ENCODE results near the gene METTL13. TPM values are rescaled to one million over a fixed set of nuclear protein-coding genes. Genes with fewer than 3 reads are reported as not detected.

METTL13 gene
- total RNA-seq, 1 donor from 2014 or later: 25.1 TPM

- Histone ChIP-seq H4K20me1 (ENCODE audit: insufficient read depth, low read length) (no peaks in the 10 kb centered on the region), H3K36me3 (ENCODE audit: insufficient read depth, low read length) (no peaks in the 10 kb centered on the region), H3K9ac (ENCODE audit: low read length) (no peak overlapping the region), H3K27ac (ENCODE audit: low read depth, low read length) (no peak overlapping the region), H3K4me2 (ENCODE audit: low read length) (no peak overlapping the region), H3K4me1 (ENCODE audit: insufficient read depth, low read length) (no peaks in the 10 kb centered on the region), H3K27me3 (ENCODE audit: insufficient read depth, low read length) (no peaks in the 10 kb centered on the region), H3K79me2 (ENCODE audit: insufficient read depth, low read length) (no peaks in the 10 kb centered on the region), H2AFZ (ENCODE audit: low read depth, low read length) (no peak overlapping the region), H3K9me3 (ENCODE audit: insufficient read depth, low read depth, low read length) (no peaks in the 10 kb centered on the region), H3K4me3 (ENCODE audit: insufficient read depth, low read depth, low read length) (no peak overlapping the region)
- Mint-ChIP-seq H3K27ac (ENCODE audit: unreplicated experiment) (no peak overlapping the region), H3K36me3 (ENCODE audit: low read depth, unreplicated experiment) (no peaks in the 10 kb centered on the region), H3K27me3 (ENCODE audit: low read depth, unreplicated experiment) (no peaks in the 10 kb centered on the region), H3K4me1 (ENCODE audit: low read depth, unreplicated experiment) (peaks cover 6% of the 10 kb centered on the region), H3K9me3 (ENCODE audit: unreplicated experiment) (no peaks in the 10 kb centered on the region), H3K4me3 (ENCODE audit: unreplicated experiment) (no peak overlapping the region)
- no peak for TF ChIP-seq EZH2 (IDR thresholded peaks at IDR 0.05; ENCODE audit: insufficient read depth, low read length)
- TF ChIP-seq, protein P1, sequence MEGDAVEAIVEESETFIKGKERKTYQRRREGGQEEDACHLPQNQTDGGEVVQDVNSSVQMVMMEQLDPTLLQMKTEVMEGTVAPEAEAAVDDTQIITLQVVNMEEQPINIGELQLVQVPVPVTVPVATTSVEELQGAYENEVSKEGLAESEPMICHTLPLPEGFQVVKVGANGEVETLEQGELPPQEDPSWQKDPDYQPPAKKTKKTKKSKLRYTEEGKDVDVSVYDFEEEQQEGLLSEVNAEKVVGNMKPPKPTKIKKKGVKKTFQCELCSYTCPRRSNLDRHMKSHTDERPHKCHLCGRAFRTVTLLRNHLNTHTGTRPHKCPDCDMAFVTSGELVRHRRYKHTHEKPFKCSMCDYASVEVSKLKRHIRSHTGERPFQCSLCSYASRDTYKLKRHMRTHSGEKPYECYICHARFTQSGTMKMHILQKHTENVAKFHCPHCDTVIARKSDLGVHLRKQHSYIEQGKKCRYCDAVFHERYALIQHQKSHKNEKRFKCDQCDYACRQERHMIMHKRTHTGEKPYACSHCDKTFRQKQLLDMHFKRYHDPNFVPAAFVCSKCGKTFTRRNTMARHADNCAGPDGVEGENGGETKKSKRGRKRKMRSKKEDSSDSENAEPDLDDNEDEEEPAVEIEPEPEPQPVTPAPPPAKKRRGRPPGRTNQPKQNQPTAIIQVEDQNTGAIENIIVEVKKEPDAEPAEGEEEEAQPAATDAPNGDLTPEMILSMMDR (IDR thresholded peaks at IDR 0.05; ENCODE audit: insufficient read depth, low read depth, low read length): no peak
- FAIRE-seq: no peak
- no peak for DNase-seq (ENCODE audit: low read depth)
These were observed 30.2 kb downstream of the METTL13 start for GRCh38 chr1:171811672-171812071.

- no peaks in the 10 kb centered on the region for H3K27me3 Mint-ChIP-seq (ENCODE audit: low read depth, unreplicated experiment)
- H3K9ac ChIP-seq (ENCODE audit: low read length): no peak overlapping the region
- peaks cover 27% of the 10 kb centered on the region for H3K4me1 Mint-ChIP-seq (ENCODE audit: low read depth, unreplicated experiment)
- no peaks in the 10 kb centered on the region for H3K36me3 ChIP-seq (ENCODE audit: insufficient read depth, low read length)
- no peaks in the 10 kb centered on the region for H3K79me2 ChIP-seq (ENCODE audit: insufficient read depth, low read length)
- H2AFZ ChIP-seq (ENCODE audit: low read depth, low read length): no peak overlapping the region
- no peaks in the 10 kb centered on the region for H3K36me3 Mint-ChIP-seq (ENCODE audit: low read depth, unreplicated experiment)
- no peak overlapping the region for H3K4me2 ChIP-seq (ENCODE audit: low read length)
- H4K20me1 ChIP-seq (ENCODE audit: insufficient read depth, low read length): no peaks in the 10 kb centered on the region
- H3K27ac ChIP-seq (ENCODE audit: low read depth, low read length): no peak overlapping the region
- H3K4me3 Mint-ChIP-seq (ENCODE audit: unreplicated experiment): no peak overlapping the region
- no peak for TF ChIP-seq EZH2 (IDR thresholded peaks at IDR 0.05; ENCODE audit: insufficient read depth, low read length)
- TF ChIP-seq, protein P1 (IDR thresholded peaks at IDR 0.05; ENCODE audit: insufficient read depth, low read depth, low read length): no peak
- H3K9me3 Mint-ChIP-seq (ENCODE audit: unreplicated experiment): no peaks in the 10 kb centered on the region
- no peaks in the 10 kb centered on the region for H3K27me3 ChIP-seq (ENCODE audit: insufficient read depth, low read length)
- FAIRE-seq (no peak), DNase-seq (ENCODE audit: low read depth) (peak; percentile 85)
- H3K27ac Mint-ChIP-seq (ENCODE audit: unreplicated experiment): no peak overlapping the region
- peaks cover 5% of the 10 kb centered on the region for H3K4me1 ChIP-seq (ENCODE audit: insufficient read depth, low read length)
- H3K4me3 ChIP-seq (ENCODE audit: insufficient read depth, low read depth, low read length): no peak overlapping the region
- no peaks in the 10 kb centered on the region for H3K9me3 ChIP-seq (ENCODE audit: insufficient read depth, low read depth, low read length)
These were observed 33.2 kb downstream of the METTL13 start for GRCh38 chr1:171814692-171815091.

- TF ChIP-seq, protein P1 (IDR thresholded peaks at IDR 0.05; ENCODE audit: insufficient read depth, low read depth, low read length): no peak
- no peak for TF ChIP-seq EZH2 (IDR thresholded peaks at IDR 0.05; ENCODE audit: insufficient read depth, low read length)
- H3K27ac Mint-ChIP-seq (ENCODE audit: unreplicated experiment): no peak overlapping the region
- no peaks in the 10 kb centered on the region for H3K9me3 Mint-ChIP-seq (ENCODE audit: unreplicated experiment)
- no peaks in the 10 kb centered on the region for H3K79me2 ChIP-seq (ENCODE audit: insufficient read depth, low read length)
- H2AFZ ChIP-seq (ENCODE audit: low read depth, low read length): no peak overlapping the region
- no peaks in the 10 kb centered on the region for H3K27me3 Mint-ChIP-seq (ENCODE audit: low read depth, unreplicated experiment)
- no peaks in the 10 kb centered on the region for H3K36me3 ChIP-seq (ENCODE audit: insufficient read depth, low read length)
- DNase-seq (ENCODE audit: low read depth) (no peak), FAIRE-seq (no peak)
- no peak overlapping the region for H3K4me3 ChIP-seq (ENCODE audit: insufficient read depth, low read depth, low read length)
- peaks cover 5% of the 10 kb centered on the region for H3K4me1 ChIP-seq (ENCODE audit: insufficient read depth, low read length)
- H3K9me3 ChIP-seq (ENCODE audit: insufficient read depth, low read depth, low read length): no peaks in the 10 kb centered on the region
- no peak overlapping the region for H3K27ac ChIP-seq (ENCODE audit: low read depth, low read length)
- no peak overlapping the region for H3K4me2 ChIP-seq (ENCODE audit: low read length)
- no peaks in the 10 kb centered on the region for H3K36me3 Mint-ChIP-seq (ENCODE audit: low read depth, unreplicated experiment)
- no peak overlapping the region for H3K9ac ChIP-seq (ENCODE audit: low read length)
- no peak overlapping the region for H3K4me3 Mint-ChIP-seq (ENCODE audit: unreplicated experiment)
- H4K20me1 ChIP-seq (ENCODE audit: insufficient read depth, low read length): no peaks in the 10 kb centered on the region
- no peaks in the 10 kb centered on the region for H3K27me3 ChIP-seq (ENCODE audit: insufficient read depth, low read length)
- H3K4me1 Mint-ChIP-seq (ENCODE audit: low read depth, unreplicated experiment): peaks cover 27% of the 10 kb centered on the region
These were observed 34.9 kb downstream of the METTL13 start for GRCh38 chr1:171816300-171816901.

Measured in astrocyte (in vitro differentiated cells and primary cell).